Lower leg skin (tissue), 3 donors: ENCODE data around the gene TBX19.

Experiments used
- POLR2A ChIP-seq, 2 donors: fragments of 450-650 bp; IDR thresholded peaks; one replicate each; pipeline ENCODE4 v1.6.1; 2016 to 2017; ENCODE audit warnings: antibody characterized with exemption in 2 of 2, mild to moderate bottlenecking in 1 of 2, moderate library complexity in 1 of 2
- TF ChIP-seq, protein P1 (sequence below), 3 donors: fragments of 450-650 bp; IDR thresholded peaks; one replicate each; pipeline ENCODE4 v1.5.1; 2016; ENCODE audit warnings: antibody characterized with exemption in 3 of 3, mild to moderate bottlenecking in 3 of 3, moderate library complexity in 2 of 3

DNA sequence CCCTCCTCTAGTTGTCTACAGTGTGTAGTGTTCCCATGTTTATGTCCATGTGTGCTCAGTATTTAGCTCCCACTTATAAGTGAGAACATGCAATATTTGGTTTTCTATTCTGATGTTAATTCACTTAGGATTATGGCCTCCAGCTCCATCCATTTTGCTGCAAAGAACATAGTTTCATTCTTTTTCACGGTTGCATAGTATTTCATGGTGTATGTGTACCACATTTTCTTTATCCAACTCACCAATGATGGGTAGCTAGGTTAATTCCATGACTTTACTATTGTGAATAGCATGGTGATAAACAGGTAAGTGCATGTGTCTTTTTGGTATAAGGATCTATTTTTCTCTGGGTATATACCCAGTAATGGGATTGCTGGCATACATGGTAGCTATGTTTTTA lies 67.0 kb downstream of the TBX19 start:
- TF ChIP-seq, protein P1, sequence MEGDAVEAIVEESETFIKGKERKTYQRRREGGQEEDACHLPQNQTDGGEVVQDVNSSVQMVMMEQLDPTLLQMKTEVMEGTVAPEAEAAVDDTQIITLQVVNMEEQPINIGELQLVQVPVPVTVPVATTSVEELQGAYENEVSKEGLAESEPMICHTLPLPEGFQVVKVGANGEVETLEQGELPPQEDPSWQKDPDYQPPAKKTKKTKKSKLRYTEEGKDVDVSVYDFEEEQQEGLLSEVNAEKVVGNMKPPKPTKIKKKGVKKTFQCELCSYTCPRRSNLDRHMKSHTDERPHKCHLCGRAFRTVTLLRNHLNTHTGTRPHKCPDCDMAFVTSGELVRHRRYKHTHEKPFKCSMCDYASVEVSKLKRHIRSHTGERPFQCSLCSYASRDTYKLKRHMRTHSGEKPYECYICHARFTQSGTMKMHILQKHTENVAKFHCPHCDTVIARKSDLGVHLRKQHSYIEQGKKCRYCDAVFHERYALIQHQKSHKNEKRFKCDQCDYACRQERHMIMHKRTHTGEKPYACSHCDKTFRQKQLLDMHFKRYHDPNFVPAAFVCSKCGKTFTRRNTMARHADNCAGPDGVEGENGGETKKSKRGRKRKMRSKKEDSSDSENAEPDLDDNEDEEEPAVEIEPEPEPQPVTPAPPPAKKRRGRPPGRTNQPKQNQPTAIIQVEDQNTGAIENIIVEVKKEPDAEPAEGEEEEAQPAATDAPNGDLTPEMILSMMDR (IDR thresholded peaks at IDR 0.05): no peak
- no peak for TF ChIP-seq POLR2A (IDR thresholded peaks at IDR 0.05)
